Measurements from ENCODE around the gene PAQR5. TPM values are rescaled to one million over a fixed set of nuclear protein-coding genes. Genes with fewer than 3 reads are reported as not detected.
"Not testable (repeated sequence)": the region's sequence is repeated elsewhere in the genome, so short reads cannot be mapped to it uniquely, and the experiment has no call there.

PAQR5 gene
- total RNA-seq, 1 experiment from 2014 or later = 34.0 TPM

GRCh38 chr15:69302087-69302486 lies 3.4 kb downstream of the PAQR5 start:
- H3K4me3 ChIP-seq (replicated peaks in 1 of 2; ENCODE audit: low read depth in 1 of 2, low read length in 2 of 2); H3K36me3 ChIP-seq (ENCODE audit: control insufficient read depth in 1 of 2, insufficient read depth in 2 of 2, low read length in 2 of 2); H3K27me3 ChIP-seq (ENCODE audit: insufficient read depth, low read length); DNase-seq (ENCODE audit: low read depth, low spot score); H4K20me1 ChIP-seq (ENCODE audit: insufficient read depth); H2AFZ ChIP-seq (ENCODE audit: low read depth, low read length, poor library complexity, severe bottlenecking); intact Hi-C loops (cut with micrococcal nuclease); POLR2A ChIA-PET; H3K9ac ChIP-seq (ENCODE audit: low read length); H3K9me2 ChIP-seq (ENCODE audit: insufficient read depth); H3K4me2 ChIP-seq (ENCODE audit: low read length); H3K27ac ChIP-seq (ENCODE audit: low read depth, low read length); H3K9me3 ChIP-seq (ENCODE audit: control insufficient read depth in 1 of 2, insufficient read depth in 1 of 2, low read depth in 1 of 2, low read length in 2 of 2); CTCF ChIA-PET; RAD21 ChIA-PET (ENCODE audit: low non-redundant PET in 1 of 2, low total read pairs in 2 of 2, uncharacterized antibody in 2 of 2, unreplicated experiment in 2 of 2); ATAC-seq; BruUV-seq (replicated peaks): not testable (repeated sequence)
- H3K79me2 ChIP-seq (ENCODE audit: insufficient read depth, low read length) = peaks cover 25% of the 10 kb centered on the region
- peaks cover 41 to 72% of the 10 kb centered on the region in 2 experiments for H3K4me1 ChIP-seq (ENCODE audit: control insufficient read depth in 1 of 2, insufficient read depth in 2 of 2, low read length in 2 of 2)

DNA sequence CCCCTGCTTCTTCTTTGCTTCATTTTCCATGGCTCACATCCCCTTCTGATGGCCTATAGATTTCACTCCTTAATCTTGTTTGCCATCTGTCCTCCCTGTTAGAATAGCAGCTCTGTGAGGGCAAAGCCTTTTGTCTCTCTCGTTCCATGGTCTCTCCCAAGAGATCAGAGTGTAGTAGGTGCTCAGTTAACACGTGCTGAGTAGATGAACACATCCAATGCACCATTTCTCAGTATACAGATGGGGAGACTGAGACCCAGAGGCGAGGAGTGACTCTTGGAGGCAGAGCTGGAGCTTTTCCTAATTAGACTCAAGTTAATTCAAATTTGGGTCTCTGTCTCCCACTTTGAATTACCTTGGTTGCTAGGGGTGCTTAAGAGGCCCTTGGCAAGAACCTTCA lies 4.2 kb downstream of the PAQR5 start:
- intact Hi-C loops (cut with micrococcal nuclease) = loop anchor here (1.0 kb wide), 1 partner anchor 38 kb away; no protein-coding TSS in a partner anchor
- Histone ChIP-seq H3K9ac (ENCODE audit: low read length) (no peak overlapping the region), H3K27me3 (ENCODE audit: insufficient read depth, low read length) (no peaks in the 10 kb centered on the region), H2AFZ (ENCODE audit: low read depth, low read length, poor library complexity, severe bottlenecking) (no peak overlapping the region), H3K9me3 (ENCODE audit: control insufficient read depth in 1 of 2, insufficient read depth in 1 of 2, low read depth in 1 of 2, low read length in 2 of 2) (no peaks in the 10 kb centered on the region), H3K27ac (ENCODE audit: low read depth, low read length) (no peak overlapping the region), H3K79me2 (ENCODE audit: insufficient read depth, low read length) (peaks cover 33% of the 10 kb centered on the region), H3K4me2 (ENCODE audit: low read length) (0 out of 2 replicates have a peak overlapping the region, but pooled peaks have one; percentile 73), H3K36me3 (ENCODE audit: control insufficient read depth in 1 of 2, insufficient read depth in 2 of 2, low read length in 2 of 2) (peaks cover 0 to 6% of the 10 kb centered on the region in 2 experiments; a peak in 1 of 4 replicates), H3K4me1 (ENCODE audit: control insufficient read depth in 1 of 2, insufficient read depth in 2 of 2, low read length in 2 of 2) (peaks cover 40 to 78% of the 10 kb centered on the region in 2 experiments), H3K9me2 (ENCODE audit: insufficient read depth) (no peaks in the 10 kb centered on the region), H4K20me1 (ENCODE audit: insufficient read depth) (no peaks in the 10 kb centered on the region), H3K4me3 (replicated peaks in 1 of 2; ENCODE audit: low read depth in 1 of 2, low read length in 2 of 2) (no peak overlapping the region)
- RAD21 ChIA-PET (ENCODE audit: low non-redundant PET in 1 of 2, low total read pairs in 2 of 2, uncharacterized antibody in 2 of 2, unreplicated experiment in 2 of 2) = no interaction called here
- POLR2A ChIA-PET = no interaction called here
- DNase-seq (ENCODE audit: low read depth, low spot score) (no peak), ATAC-seq (no peak)
- BruUV-seq (replicated peaks) = no TSS peak
- TF ChIP-seq, protein P1, sequence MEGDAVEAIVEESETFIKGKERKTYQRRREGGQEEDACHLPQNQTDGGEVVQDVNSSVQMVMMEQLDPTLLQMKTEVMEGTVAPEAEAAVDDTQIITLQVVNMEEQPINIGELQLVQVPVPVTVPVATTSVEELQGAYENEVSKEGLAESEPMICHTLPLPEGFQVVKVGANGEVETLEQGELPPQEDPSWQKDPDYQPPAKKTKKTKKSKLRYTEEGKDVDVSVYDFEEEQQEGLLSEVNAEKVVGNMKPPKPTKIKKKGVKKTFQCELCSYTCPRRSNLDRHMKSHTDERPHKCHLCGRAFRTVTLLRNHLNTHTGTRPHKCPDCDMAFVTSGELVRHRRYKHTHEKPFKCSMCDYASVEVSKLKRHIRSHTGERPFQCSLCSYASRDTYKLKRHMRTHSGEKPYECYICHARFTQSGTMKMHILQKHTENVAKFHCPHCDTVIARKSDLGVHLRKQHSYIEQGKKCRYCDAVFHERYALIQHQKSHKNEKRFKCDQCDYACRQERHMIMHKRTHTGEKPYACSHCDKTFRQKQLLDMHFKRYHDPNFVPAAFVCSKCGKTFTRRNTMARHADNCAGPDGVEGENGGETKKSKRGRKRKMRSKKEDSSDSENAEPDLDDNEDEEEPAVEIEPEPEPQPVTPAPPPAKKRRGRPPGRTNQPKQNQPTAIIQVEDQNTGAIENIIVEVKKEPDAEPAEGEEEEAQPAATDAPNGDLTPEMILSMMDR (IDR thresholded peaks at IDR 0.05 in 2 of 3, conservative IDR thresholded peaks at IDR 0.05 in 1 of 3; ENCODE audit: borderline replicate concordance in 1 of 3, insufficient read depth in 1 of 3, low read depth in 2 of 3, low read length in 2 of 3) = no peak
- TF ChIP-seq ZNF274 (IDR thresholded peaks at IDR 0.05; ENCODE audit: low read depth, low read length) (no peak), CEBPB (IDR thresholded peaks at IDR 0.05; ENCODE audit: low read depth) (no peak), MAX (IDR thresholded peaks at IDR 0.05) (no peak), EZH2phosphoT487 (IDR thresholded peaks at IDR 0.05; ENCODE audit: borderline replicate concordance) (no peak)
- CTCF ChIA-PET = interaction anchor here (0.6 to 1.1 kb wide), 2 partner anchors 34 to 254 kb away, joined by 3 read pairs; no protein-coding TSS in a partner anchor

Data from HCT116 (cell line).